Measurements from ENCODE around the gene AMDHD1. TPM values are rescaled to one million over a fixed set of nuclear protein-coding genes. Genes with fewer than 3 reads are reported as not detected.

Gene AMDHD1, protein sequence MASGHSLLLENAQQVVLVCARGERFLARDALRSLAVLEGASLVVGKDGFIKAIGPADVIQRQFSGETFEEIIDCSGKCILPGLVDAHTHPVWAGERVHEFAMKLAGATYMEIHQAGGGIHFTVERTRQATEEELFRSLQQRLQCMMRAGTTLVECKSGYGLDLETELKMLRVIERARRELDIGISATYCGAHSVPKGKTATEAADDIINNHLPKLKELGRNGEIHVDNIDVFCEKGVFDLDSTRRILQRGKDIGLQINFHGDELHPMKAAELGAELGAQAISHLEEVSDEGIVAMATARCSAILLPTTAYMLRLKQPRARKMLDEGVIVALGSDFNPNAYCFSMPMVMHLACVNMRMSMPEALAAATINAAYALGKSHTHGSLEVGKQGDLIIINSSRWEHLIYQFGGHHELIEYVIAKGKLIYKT
- total RNA-seq, result not detected in 2 replicates

DNA sequence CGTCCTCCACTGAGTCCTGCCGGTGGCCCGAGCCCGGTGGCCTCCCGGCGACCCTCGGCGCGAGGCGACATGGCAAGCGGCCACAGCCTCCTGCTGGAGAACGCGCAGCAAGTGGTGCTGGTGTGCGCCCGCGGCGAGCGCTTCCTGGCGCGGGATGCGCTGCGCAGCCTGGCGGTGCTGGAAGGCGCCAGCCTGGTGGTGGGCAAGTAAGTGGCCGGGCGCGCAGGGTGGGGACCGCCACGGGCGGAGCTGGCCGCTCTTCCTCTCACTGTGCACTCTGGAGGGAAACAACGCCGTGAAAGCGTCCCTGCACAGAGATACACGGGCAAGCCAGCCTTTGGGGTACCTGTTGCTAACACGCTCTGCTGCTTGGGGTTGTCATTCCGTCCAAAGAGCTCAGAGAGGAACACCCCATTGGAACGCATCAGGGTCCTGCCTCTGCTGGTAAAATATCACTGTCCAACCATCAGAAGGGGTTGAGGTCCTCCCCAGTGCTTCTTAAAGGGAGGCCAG, at the start of gene AMDHD1:
TSS of gene AMDHD1 (plus strand) at position 2 of the 513 bp plus-strand sequence. CDS start at position 70, 68 bp downstream.
- DNase-seq (ENCODE audit: low read depth in 2 of 2), result peak; percentile 64 to 70

GRCh38 chr12:95896846-95897245, 46.3 kb upstream of the AMDHD1 start:
- no peak for DNase-seq (ENCODE audit: low read depth in 2 of 2)

- no peak for DNase-seq (ENCODE audit: low read depth in 2 of 2)
These were observed 45.0 kb upstream of the AMDHD1 start for GRCh38 chr12:95898081-95898480.

DNA sequence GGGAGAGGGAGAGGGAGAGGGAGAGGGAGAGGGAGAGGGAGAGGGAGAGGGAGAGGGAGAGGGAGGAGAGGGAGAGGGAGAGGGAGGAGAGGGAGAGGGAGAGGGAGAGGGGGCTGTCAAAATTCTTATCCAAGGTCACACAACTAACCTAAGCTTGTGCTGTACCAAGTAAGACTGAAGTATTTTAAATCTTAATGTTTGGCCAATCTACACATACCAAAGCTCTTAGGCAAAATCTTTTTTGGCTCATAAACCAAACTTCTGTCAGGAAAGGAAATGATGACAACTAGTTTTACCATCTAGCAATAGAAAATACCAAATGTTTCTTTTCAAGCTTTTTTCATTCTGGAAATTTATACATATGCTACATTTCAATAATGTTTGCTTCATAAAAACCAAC, 34.6 kb upstream of the AMDHD1 start:
- peak; percentile 52 to 69 for DNase-seq (ENCODE audit: low read depth in 2 of 2)

- DNase-seq (ENCODE audit: low read depth in 2 of 2), result no peak
These were observed 33.3 kb upstream of the AMDHD1 start for GRCh38 chr12:95909871-95910270.

DNA sequence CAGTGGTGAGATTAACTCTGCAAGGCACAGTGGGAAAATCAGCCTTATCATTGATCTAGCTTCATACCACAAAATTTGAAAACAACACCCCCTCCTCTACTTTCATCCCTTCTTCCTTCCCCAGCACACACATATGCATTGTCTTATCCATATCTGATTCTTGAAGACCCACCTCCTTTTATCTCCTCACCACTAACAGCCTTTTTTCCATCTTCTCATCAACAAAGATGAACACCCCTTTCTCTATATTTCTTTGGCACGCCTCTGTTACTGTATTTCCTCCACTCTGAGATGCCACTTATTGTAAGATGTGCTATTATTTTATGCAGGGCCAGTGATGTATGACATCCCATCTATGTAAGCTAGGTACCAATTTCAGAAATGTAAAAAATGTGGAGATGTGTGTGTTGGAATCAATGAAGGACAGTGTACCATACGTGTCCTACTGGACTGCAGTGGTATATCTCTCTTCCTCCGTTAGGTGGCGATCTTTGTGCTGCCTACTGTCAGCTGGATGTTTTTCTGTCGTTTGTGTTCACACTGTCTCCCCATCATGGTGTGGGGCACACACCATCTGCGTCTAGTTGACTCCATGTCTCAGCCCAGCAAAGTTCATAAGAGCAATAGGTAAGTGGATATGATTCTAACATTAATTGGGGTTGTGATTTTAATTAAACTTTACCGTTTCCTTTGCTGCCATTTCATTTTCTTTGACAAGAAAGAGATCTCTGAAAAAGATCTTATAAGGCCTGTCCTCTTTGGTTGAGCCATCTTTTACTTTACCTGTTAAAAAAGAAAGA, 24.7 kb upstream of the AMDHD1 start:
- DNase-seq (ENCODE audit: low read depth in 2 of 2), result peak; percentile 65 to 68

GRCh38 chr12:95919110-95919509, 24.0 kb upstream of the AMDHD1 start:
- DNase-seq (ENCODE audit: low read depth in 2 of 2), result no peak

DNA sequence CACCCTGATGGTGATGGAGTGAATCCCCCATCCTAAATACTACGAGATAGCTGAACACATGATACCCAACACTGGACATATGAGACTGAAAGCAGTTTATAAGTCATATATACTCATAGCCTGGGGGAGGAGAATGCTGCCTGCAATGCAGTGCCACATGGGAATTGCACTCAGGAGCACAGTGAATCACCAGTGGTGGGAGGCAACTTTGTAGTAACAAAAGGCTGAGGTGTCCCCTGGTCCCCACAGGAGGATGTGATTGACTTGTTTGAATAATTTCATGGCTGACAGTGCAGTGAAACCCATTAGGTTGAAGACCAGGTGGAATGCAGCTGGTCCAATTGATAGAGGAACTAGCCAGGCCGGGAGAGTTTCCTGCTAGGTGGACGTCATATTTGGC, 20.9 kb upstream of the AMDHD1 start:
- no peak for DNase-seq (ENCODE audit: low read depth in 2 of 2)

DNA sequence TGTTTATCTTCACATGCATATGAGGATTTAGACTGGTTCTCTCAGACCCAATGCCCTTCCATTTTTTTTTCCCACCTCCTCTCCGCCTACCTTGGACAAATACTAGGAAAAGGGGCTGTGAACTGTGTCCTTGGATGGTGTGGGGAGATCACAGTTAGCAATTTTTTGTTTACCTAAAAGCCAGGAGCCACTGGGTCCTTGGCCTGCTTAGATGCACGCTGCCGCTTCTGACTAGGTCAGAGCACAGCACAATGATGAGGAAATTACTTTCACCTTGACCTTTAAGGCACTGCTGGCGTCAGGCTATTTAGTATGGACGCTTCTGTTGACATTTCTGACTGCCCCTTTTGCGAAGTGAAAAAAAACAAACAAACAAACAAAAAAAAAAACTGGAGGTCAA, 2.6 kb upstream of the AMDHD1 start:
- DNase-seq (ENCODE audit: low read depth in 2 of 2), result no peak

DNA sequence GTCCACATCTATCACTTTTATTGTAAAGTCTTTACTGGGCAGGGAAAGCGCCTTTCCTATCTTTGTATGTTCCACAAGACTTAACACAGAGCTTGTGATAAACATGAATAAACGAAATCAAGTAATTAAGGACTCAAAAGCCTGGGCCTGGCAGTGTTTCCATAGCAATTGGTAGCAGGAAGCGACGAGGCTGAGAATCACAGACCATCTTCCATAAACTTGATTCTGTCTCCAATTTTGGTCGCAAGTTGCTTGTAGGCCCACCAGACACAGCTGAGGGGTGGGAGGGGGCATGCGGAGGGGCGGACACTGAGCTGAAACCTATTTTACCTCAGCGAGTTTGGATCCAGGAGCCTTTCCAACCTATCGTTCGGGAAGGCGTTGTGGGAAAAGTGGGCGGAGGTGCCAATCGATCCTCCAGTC, 1.0 kb upstream of the AMDHD1 start:
- no peak for DNase-seq (ENCODE audit: low read depth in 2 of 2)

GRCh38 chr12:95942524-95943329, 404 bp upstream of the AMDHD1 start, which contains the start of gene CCDC38:
TSS of gene CCDC38 (minus strand) at chr12:95942614. CDS start at chr12:95936509, 6,105 bp downstream.
- peak in 1 of 2 donors; percentile 42 for DNase-seq (ENCODE audit: low read depth in 2 of 2)

- DNase-seq (ENCODE audit: low read depth in 2 of 2), result no peak
These were observed 1.1 kb downstream of the AMDHD1 start for GRCh38 chr12:95944108-95944704.

- DNase-seq (ENCODE audit: low read depth in 2 of 2), result no peak
These were observed 6.5 kb downstream of the AMDHD1 start for GRCh38 chr12:95949477-95950206.

DNA sequence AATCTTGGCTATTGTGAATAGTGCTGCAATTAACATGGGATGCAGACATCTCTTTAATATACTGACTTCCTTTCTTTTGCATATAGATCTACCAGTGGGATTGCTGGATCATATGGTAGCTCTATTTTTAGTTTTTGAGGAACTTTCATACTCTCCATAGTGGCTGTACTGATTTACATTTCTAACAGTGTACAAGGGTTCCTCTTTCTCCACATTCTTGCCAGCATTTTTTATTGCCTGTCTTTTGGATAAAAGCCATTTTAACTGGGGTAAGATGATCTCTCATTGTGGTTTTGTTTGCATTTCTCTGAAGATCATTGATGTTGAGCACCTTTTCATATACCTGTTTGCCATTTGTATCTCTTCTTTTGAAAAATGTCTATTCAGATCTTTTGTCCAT, 8.4 kb downstream of the AMDHD1 start:
- no peak for DNase-seq (ENCODE audit: low read depth in 2 of 2)

DNA sequence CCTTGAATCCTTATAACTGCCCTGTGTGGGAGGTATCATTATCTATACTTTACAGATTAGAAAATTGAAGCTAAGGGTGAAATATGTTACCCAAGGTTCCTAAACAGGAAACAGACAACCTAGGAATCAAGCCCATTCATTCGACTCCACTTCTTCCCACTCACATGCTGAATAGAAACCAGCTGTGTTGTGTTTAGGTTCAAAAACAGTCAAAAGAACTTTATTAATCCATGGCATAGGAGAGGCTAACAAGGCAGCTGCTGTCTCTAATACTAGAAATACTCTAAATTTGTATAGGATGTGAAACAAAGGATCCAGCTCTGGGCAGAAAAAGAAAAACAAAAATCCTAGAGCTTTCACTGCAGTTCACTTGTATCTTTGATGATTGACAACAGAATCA, 9.9 kb downstream of the AMDHD1 start:
- DNase-seq (ENCODE audit: low read depth in 2 of 2), result no peak

GRCh38 chr12:95955549-95956159, 12.5 kb downstream of the AMDHD1 start:
- no peak for DNase-seq (ENCODE audit: low read depth in 2 of 2)

DNA sequence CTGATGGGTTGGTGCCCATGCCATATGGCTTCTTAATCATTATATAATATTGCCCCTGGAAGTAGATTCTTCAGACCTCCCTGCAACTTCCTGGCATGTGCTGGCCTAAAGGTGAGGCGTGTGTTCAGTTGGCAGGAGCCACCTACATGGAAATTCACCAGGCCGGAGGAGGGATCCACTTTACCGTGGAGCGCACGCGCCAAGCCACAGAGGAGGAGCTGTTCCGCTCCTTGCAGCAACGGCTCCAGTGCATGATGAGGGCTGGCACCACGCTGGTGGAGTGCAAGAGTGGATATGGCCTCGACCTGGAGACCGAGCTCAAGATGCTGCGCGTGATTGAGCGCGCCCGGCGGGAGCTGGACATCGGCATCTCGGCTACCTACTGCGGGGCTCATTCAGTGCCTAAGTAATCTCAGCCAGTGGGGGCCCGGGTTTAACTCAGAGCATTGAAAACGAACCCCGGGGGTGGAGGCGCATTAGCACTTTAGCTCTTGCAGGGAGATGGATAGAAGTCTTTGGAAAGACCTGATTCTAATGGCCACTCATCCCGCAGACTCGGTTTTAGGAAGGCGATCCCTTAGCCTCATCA, 13.5 kb downstream of the AMDHD1 start:
- no peak for DNase-seq (ENCODE audit: low read depth in 2 of 2)

DNA sequence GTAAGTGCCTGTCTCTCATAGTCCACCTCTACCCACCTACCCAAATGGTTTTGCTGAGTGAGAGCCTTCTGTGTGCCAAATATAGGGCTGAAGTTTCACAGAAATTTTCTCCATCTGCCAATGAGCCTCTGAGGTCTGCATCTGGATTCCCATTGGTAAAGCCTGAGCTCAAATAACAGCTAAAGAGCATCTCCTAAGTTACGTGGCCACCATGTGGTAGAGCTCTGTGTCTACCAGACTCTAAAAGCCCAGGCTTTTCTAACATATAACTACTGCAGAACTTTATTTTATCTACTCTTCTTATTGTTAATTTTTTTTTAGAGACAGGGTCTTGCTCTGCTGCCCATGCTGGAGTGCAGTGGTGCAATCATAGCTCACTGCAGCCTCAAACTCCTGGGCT, 16.0 kb downstream of the AMDHD1 start:
- DNase-seq (ENCODE audit: low read depth in 2 of 2), result peak; percentile 16 to 32

GRCh38 chr12:95960241-95960640, 17.1 kb downstream of the AMDHD1 start:
- no peak for DNase-seq (ENCODE audit: low read depth in 2 of 2)

Measured in lung microvascular endothelial cell (primary cell).